CD4-positive, alpha-beta T cell (primary cell): ENCODE results near the gene GLUL. TPM values are rescaled to one million over a fixed set of nuclear protein-coding genes. Genes with fewer than 3 reads are reported as not detected.

Experiments
- ATAC-seq: fragments of 200-7000 bp; cut with Tn5 transposase; one replicate; pipeline ENCODE4 v1.10.0; 2022; ENCODE audit warnings: mild to moderate bottlenecking; ENCODE audit not compliant: poor library complexity
- CTCF ChIA-PET: fragments of 350-600 bp; sonication (Branson Sonifier 250); formaldehyde crosslinking; loops from one replicate; lab custom pipeline; 2021; ENCODE audit warnings: antibody characterized with exemption, inconsistent platforms; lab: Charles Lee
- POLR2A ChIA-PET: fragments of 350-600 bp; sonication (Branson Sonifier 250); formaldehyde crosslinking; loops from one replicate; lab custom pipeline; 2021; ENCODE audit warnings: antibody characterized with exemption, inconsistent platforms; lab: Charles Lee
- DNase-seq, 14 experiments: peaks; one replicate each; pipeline ENCODE4 v3.0.0-alpha.2; 2013 to 2020; ENCODE audit warnings: mixed read lengths in 2 of 14
- H3K27ac ChIP-seq, 2 donors: one replicate each; pipeline versions ENCODE4 v1.5.1 to v1.7.0; 2013; ENCODE audit warnings: low read length in 2 of 2, low read depth in 1 of 2, mild to moderate bottlenecking in 1 of 2
- H3K27me3 ChIP-seq, 2 experiments: 1 replicate in 1 of 2; 2 replicates in 1 of 2; pipeline versions ENCODE4 v1.6.1 to v1.7.0; 2013; ENCODE audit warnings: low read length in 2 of 2, control low read depth in 1 of 2, mild to moderate bottlenecking in 1 of 2, moderate library complexity in 1 of 2; ENCODE audit not compliant: insufficient read depth in 2 of 2, control insufficient read depth in 1 of 2
- H3K36me3 ChIP-seq: one replicate; pipeline ENCODE4 v1.6.1; 2013; ENCODE audit warnings: low read length, control low read depth; ENCODE audit not compliant: insufficient read depth
- H3K4me1 ChIP-seq: one replicate; pipeline ENCODE4 v1.6.1; 2013; ENCODE audit warnings: low read length, control low read depth; ENCODE audit not compliant: insufficient read depth
- H3K4me3 ChIP-seq: one replicate; pipeline ENCODE4 v1.5.1; 2013; ENCODE audit warnings: mild to moderate bottlenecking, low read length, moderate library complexity
- H3K9me3 ChIP-seq, 2 experiments: 1 replicate in 1 of 2; 2 replicates in 1 of 2; pipeline versions ENCODE4 v1.6.1 to v1.7.0; 2013; ENCODE audit warnings: low read length in 2 of 2, mild to moderate bottlenecking in 2 of 2, control low read depth in 1 of 2, moderate library complexity in 1 of 2; ENCODE audit not compliant: control insufficient read depth in 1 of 2, insufficient read depth in 1 of 2
- H3K27ac Mint-ChIP-seq: one replicate; pipeline ENCODE4 v1.8.0; 2020; ENCODE audit warnings: mixed read lengths
- H3K27me3 Mint-ChIP-seq: one replicate; pipeline ENCODE4 v1.8.0; 2021; ENCODE audit warnings: mixed read lengths
- H3K36me3 Mint-ChIP-seq: one replicate; pipeline ENCODE4 v1.8.0; 2021; ENCODE audit warnings: low read depth, mixed read lengths
- H3K4me1 Mint-ChIP-seq: one replicate; pipeline ENCODE4 v1.8.0; 2021; ENCODE audit warnings: low read depth, mixed read lengths
- H3K4me3 Mint-ChIP-seq: one replicate; pipeline ENCODE4 v1.8.0; 2020; ENCODE audit warnings: mild to moderate bottlenecking, mixed read lengths
- H3K9me3 Mint-ChIP-seq: one replicate; pipeline ENCODE4 v1.8.0; 2020; ENCODE audit warnings: mixed read lengths
- intact Hi-C, 2 experiments: fragments of 100-400 bp; cut with DNase I in 1 of 2; cut with micrococcal nuclease in 1 of 2; formaldehyde crosslinking; loops; one replicate each; pipeline versions ENCODE4 v1.15.1 to v1.9.0; 2023 to 2025; cut with DNase I, micrococcal nuclease
- total RNA-seq, 174 experiments: library from RNA in 2 of 174; stranded (reverse) in 2 of 174; gene quantifications; one replicate each; pipeline ENCODE4 v1.2.3 and lab custom pipeline; 2021 to 2026
- TF ChIP-seq, protein P1 (sequence below): fragments of 200-600 bp; IDR thresholded peaks from one replicate; pipeline ENCODE4 v1.8.0; 2022; ENCODE audit warnings: antibody characterized with exemption, mild to moderate bottlenecking

Gene GLUL
- total RNA-seq, 2 experiments from 2014 or later = 60.4 to 64.0 TPM

DNA sequence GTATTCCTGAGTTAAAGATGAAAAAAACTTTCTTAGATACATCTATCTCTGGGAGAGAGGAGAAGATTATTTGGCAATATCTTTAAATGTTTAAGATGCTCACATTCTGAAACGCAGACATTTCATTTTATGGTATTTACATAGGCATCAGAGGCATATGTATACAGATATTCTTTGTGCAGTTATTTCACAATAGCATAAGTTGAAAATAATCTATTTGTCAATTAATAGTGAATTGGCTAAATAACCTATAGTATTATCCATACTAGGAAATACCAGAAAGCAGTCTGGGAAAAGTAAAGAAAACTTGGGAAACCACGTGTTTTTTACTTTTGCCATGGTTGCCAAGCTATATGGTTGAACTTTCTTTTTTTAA, 35.9 kb downstream of the GLUL start:
- H3K36me3 Mint-ChIP-seq = no peaks in the 10 kb centered on the region
- TF ChIP-seq, protein P1, sequence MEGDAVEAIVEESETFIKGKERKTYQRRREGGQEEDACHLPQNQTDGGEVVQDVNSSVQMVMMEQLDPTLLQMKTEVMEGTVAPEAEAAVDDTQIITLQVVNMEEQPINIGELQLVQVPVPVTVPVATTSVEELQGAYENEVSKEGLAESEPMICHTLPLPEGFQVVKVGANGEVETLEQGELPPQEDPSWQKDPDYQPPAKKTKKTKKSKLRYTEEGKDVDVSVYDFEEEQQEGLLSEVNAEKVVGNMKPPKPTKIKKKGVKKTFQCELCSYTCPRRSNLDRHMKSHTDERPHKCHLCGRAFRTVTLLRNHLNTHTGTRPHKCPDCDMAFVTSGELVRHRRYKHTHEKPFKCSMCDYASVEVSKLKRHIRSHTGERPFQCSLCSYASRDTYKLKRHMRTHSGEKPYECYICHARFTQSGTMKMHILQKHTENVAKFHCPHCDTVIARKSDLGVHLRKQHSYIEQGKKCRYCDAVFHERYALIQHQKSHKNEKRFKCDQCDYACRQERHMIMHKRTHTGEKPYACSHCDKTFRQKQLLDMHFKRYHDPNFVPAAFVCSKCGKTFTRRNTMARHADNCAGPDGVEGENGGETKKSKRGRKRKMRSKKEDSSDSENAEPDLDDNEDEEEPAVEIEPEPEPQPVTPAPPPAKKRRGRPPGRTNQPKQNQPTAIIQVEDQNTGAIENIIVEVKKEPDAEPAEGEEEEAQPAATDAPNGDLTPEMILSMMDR = no peak
- no peaks in the 10 kb centered on the region for H3K9me3 Mint-ChIP-seq
- Histone ChIP-seq H3K27me3 (no peaks in the 10 kb centered on the region), H3K4me3 (no peak overlapping the region), H3K4me1 (no peaks in the 10 kb centered on the region), H3K27ac (no peak overlapping the region), H3K9me3 (no peaks in the 10 kb centered on the region), H3K36me3 (no peaks in the 10 kb centered on the region)
- H3K27ac Mint-ChIP-seq = no peak overlapping the region
- no peaks in the 10 kb centered on the region for H3K4me1 Mint-ChIP-seq
- no peak overlapping the region for H3K4me3 Mint-ChIP-seq
- intact Hi-C loops = no loop called here
- DNase-seq (no peak), ATAC-seq (no peak)
- H3K27me3 Mint-ChIP-seq = no peaks in the 10 kb centered on the region
- CTCF ChIA-PET = no interaction called here
- POLR2A ChIA-PET = no interaction called here

DNA sequence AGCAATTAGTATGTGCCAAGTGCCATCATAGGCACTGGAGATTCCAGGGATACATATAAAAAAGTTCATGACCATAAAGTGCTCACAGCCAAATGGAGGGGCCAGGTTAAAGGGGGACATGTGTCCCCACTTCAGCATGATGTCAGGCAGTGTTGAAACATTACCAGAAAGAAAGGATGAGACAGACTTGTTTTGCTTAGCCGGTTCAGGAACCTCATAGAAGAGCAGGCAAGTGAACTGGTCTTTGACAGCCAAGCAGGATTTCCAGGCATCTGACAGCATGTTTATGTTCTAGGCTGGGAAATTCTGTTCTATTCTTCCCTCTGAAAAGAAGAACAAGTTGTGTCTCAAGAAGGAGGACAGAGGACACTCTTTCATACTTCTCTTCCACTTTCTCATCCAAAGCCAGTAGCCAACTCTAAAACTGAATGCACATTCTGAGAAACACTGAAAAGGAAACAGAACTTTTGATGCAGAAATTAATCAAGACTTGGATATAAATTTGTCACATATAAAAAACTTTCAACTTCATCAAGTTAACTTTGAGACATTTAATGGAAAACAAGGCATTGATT, 39.7 kb downstream of the GLUL start:
- Histone ChIP-seq H3K27ac (no peak overlapping the region), H3K4me3 (no peak overlapping the region), H3K9me3 (no peaks in the 10 kb centered on the region), H3K36me3 (no peaks in the 10 kb centered on the region), H3K27me3 (no peaks in the 10 kb centered on the region), H3K4me1 (no peaks in the 10 kb centered on the region)
- no peak overlapping the region for H3K27ac Mint-ChIP-seq
- ChIA-PET POLR2A (no interaction called here), CTCF (no interaction called here)
- no peaks in the 10 kb centered on the region for H3K9me3 Mint-ChIP-seq
- H3K4me3 Mint-ChIP-seq = no peak overlapping the region
- no peaks in the 10 kb centered on the region for H3K27me3 Mint-ChIP-seq
- H3K36me3 Mint-ChIP-seq = no peaks in the 10 kb centered on the region
- TF ChIP-seq, protein P1 = no peak
- intact Hi-C loops = no loop called here
- H3K4me1 Mint-ChIP-seq = no peaks in the 10 kb centered on the region
- DNase-seq (no peak), ATAC-seq (no peak)

DNA sequence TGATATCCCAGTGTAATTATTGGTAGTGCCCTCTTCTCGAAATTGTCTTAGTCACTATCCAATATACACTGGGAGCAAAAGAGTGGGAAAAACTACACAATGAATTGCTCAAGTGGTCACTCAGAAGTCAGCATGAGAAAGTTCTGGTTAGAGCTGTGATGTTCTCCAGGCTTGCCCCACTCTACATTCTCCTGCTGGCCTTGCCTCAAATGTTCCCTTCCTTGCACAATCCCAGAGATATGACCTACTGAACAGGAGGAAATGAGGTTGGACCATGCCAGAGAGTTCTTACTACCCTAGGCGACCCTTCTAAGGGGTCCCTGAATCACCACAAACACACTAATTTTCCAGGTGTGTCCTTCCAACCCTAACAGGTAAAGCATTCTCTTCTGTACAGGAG, 40.8 kb downstream of the GLUL start:
- Histone ChIP-seq H3K36me3 (no peaks in the 10 kb centered on the region), H3K4me1 (no peaks in the 10 kb centered on the region), H3K27me3 (no peaks in the 10 kb centered on the region), H3K27ac (no peak overlapping the region), H3K9me3 (no peaks in the 10 kb centered on the region), H3K4me3 (no peak overlapping the region)
- DNase-seq = no peak
- Mint-ChIP-seq H3K27ac (no peak overlapping the region), H3K4me3 (no peak overlapping the region), H3K27me3 (no peaks in the 10 kb centered on the region), H3K9me3 (no peaks in the 10 kb centered on the region), H3K36me3 (no peaks in the 10 kb centered on the region), H3K4me1 (no peaks in the 10 kb centered on the region)
- TF ChIP-seq, protein P1 = no peak
- ChIA-PET POLR2A (no interaction called here), CTCF (no interaction called here)
- intact Hi-C loops = no loop called here
- no peak for ATAC-seq
